AG04450 (cell line): ENCODE results near the gene B3GAT1. TPM values are rescaled to one million over a fixed set of nuclear protein-coding genes. Genes with fewer than 3 reads are reported as not detected.

Experiments used
- CTCF ChIA-PET: fragments of 300-600, 350-600 bp; formaldehyde crosslinking; extraction: SDS; loops from one replicate; lab custom pipeline; 2022; ENCODE audit warnings: antibody characterized with exemption, inconsistent platforms; lab: Charles Lee
- POLR2A ChIA-PET: fragments of 350-600 bp; formaldehyde crosslinking; extraction: SDS; loops from one replicate; lab custom pipeline; 2021; ENCODE audit warnings: antibody characterized with exemption, inconsistent platforms; lab: Yijun Ruan, JAX
- DNase-seq: peaks from one replicate; pipeline ENCODE4 v3.0.0-alpha.2; 2011; ENCODE audit warnings: low read depth, low spot score
- H3K27ac ChIP-seq: one replicate; pipeline ENCODE4 v1.5.1; 2012; ENCODE audit warnings: low read depth, low read length, control low read depth
- H3K27me3 ChIP-seq: one replicate; pipeline ENCODE4 v1.6.0; 2012; ENCODE audit warnings: low read length; ENCODE audit not compliant: control insufficient read depth, insufficient read depth
- H3K4me3 ChIP-seq: 2 replicates; pipeline ENCODE4 v1.5.1; 2011; ENCODE audit warnings: mild to moderate bottlenecking, low read depth, low read length, control low read depth
- H3K9me3 ChIP-seq: 2 replicates; pipeline ENCODE4 v1.5.1; 2012; ENCODE audit warnings: low read length; ENCODE audit not compliant: control insufficient read depth, insufficient read depth
- polyA plus RNA-seq: library from polyadenylated mRNA; depleted of rRNA; stranded (reverse); fragments of >200 nt; gene quantifications from 2 replicates; pipeline ENCODE4 v1.2.3, GENCODE V29; 2011
- TF ChIP-seq, protein P1 (sequence below): IDR thresholded peaks from 2 replicates; pipeline ENCODE4 v1.5.1; 2011; ENCODE audit warnings: low read depth, low read length, control low read depth, inconsistent platforms

The B3GAT1 gene
- polyA plus RNA-seq, 1 experiment: not detected

DNA sequence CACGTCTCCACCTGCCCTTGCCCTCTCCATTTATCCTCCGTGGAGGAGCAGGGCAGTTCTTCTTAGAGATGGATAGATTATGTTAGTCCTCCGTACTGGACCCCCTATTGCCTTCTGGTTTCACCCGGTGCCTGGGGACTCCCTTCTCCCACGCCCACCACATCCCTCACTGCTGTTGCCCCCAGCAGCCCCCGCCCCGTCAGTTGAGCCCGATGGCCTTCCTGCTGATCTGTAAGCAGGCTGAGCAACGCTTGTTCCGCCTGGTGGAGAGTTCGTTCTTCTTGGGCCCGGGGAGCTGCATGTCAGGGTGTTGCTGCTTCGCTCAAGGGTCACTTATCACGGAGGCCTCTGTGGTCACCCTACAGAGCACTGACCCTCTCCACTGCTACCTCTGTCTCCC is 34.2 kb downstream of the B3GAT1 start:
- TF ChIP-seq, protein P1, sequence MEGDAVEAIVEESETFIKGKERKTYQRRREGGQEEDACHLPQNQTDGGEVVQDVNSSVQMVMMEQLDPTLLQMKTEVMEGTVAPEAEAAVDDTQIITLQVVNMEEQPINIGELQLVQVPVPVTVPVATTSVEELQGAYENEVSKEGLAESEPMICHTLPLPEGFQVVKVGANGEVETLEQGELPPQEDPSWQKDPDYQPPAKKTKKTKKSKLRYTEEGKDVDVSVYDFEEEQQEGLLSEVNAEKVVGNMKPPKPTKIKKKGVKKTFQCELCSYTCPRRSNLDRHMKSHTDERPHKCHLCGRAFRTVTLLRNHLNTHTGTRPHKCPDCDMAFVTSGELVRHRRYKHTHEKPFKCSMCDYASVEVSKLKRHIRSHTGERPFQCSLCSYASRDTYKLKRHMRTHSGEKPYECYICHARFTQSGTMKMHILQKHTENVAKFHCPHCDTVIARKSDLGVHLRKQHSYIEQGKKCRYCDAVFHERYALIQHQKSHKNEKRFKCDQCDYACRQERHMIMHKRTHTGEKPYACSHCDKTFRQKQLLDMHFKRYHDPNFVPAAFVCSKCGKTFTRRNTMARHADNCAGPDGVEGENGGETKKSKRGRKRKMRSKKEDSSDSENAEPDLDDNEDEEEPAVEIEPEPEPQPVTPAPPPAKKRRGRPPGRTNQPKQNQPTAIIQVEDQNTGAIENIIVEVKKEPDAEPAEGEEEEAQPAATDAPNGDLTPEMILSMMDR: no peak
- ChIA-PET CTCF (no interaction called here), POLR2A (no interaction called here)
- Histone ChIP-seq H3K4me3 (no peak overlapping the region), H3K27ac (no peak overlapping the region), H3K9me3 (peaks cover 69% of the 10 kb centered on the region), H3K27me3 (no peaks in the 10 kb centered on the region)
- no peak for DNase-seq

DNA sequence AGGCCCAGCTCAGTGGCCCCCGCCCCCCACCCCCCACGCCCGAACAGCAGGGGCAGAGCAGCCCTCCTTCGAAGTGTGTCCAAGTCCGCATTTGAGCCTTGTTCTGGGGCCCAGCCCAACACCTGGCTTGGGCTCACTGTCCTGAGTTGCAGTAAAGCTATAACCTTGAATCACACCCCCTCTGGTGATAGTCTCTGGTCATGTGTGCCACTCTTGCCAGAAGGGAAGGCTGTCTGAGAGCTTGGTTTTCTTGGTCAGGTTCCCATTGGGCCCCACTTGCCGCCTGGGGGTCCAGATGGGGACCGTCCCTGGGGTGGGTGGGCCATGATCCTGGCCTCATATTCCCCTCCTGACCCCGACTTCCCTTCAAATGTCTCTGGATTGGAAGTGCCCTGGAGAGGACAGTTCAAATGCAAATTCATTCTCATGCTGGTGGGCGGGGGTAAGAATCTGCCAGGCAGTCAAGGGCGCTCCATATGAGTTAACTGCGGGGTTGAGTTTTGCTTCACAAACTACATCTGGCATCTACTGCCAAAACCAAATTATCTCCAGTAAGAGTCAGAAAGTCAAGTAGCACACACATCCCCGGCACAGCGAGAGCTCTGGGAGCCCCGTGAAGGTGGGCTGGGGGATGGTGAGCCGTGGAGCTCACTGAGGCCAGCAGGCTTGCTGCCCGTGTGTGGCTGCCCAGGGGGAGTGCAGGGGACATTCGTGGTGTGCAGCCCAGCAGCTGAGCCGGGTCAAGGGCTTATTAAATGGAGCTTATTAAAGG is 35.7 kb downstream of the B3GAT1 start:
- no peak for DNase-seq
- H3K27me3 ChIP-seq: no peaks in the 10 kb centered on the region
- TF ChIP-seq, protein P1: no peak
- H3K4me3 ChIP-seq: no peak overlapping the region
- ChIA-PET CTCF (no interaction called here), POLR2A (no interaction called here)
- H3K9me3 ChIP-seq: peaks cover 69% of the 10 kb centered on the region
- H3K27ac ChIP-seq: no peak overlapping the region

DNA sequence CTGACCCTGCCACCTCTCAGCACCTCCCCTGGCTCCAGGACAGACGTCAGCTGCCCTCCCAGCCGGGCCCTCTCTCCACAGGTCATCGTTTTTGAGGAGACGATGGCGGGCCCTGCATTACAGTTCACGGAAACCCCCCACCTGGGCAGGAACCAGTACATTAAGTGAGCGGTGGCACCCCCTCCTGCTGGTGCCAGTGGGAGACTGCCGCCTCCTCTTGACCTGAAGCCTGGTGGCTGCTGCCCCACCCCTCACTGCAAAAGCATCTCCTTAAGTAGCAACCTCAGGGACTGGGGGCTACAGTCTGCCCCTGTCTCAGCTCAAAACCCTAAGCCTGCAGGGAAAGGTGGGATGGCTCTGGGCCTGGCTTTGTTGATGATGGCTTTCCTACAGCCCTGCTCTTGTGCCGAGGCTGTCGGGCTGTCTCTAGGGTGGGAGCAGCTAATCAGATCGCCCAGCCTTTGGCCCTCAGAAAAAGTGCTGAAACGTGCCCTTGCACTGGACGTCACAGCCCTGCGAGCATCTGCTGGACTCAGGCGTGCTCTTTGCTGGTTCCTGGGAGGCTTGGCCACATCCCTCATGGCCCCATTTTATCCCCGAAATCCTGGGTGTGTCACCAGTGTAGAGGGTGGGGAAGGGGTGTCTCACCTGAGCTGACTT is 37.0 kb downstream of the B3GAT1 start:
- H3K27ac ChIP-seq: no peak overlapping the region
- H3K27me3 ChIP-seq: no peaks in the 10 kb centered on the region
- TF ChIP-seq, protein P1: no peak
- peaks cover 71% of the 10 kb centered on the region for H3K9me3 ChIP-seq
- CTCF ChIA-PET: interaction anchor here (0.6 kb wide), 1 partner anchor 32 kb away, joined by 3 read pairs; no protein-coding TSS in a partner anchor
- H3K4me3 ChIP-seq: no peak overlapping the region
- POLR2A ChIA-PET: no interaction called here
- no peak for DNase-seq

DNA sequence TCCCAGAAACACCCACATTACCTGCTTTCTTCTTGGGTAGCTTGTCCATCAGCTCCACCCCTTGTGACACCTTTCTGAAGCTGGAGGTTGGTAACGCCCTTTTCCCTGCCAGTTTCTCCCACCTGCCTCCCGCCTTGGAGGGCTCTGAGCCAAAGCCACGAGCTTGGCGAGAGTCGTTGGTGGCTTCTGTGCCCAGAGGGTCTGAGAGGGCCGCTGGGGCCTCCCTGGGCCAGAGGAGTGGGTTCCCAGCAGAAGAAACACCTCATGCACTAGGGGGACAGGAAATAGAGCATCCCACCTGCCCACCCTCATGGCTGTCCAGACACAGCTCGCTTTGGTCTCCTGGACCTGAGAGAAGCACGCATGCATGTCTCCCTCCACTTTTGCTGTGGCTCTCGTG is 37.9 kb downstream of the B3GAT1 start:
- no peaks in the 10 kb centered on the region for H3K27me3 ChIP-seq
- CTCF ChIA-PET: interaction anchor here (0.6 kb wide), 1 partner anchor 31 kb away, joined by 3 read pairs; no protein-coding TSS in a partner anchor
- no peak overlapping the region for H3K4me3 ChIP-seq
- DNase-seq: no peak
- POLR2A ChIA-PET: no interaction called here
- peaks cover 69% of the 10 kb centered on the region for H3K9me3 ChIP-seq
- no peak overlapping the region for H3K27ac ChIP-seq
- TF ChIP-seq, protein P1: no peak

DNA sequence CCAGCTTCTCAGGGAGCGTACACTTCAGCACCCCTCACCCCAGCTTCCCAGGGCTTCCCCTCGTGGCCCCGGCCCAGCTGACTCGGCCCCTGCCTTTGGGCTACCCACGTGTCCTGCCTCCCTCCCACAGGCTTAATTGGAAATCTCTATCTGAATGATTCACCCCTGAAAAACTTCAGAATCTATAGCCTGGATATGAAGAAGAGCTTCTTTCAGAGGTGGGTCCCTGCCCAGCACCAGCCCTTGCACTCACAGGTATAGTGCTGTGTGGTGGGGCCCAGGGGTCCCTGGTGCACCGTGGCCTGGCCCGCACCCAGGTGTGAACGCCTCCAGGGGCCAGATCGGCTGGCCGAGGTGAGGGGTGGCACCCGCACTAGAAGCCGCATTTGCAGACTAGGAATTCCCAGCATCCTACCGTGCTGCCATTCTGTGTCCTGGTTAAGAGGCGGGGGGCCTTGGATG is 38.4 kb downstream of the B3GAT1 start:
- Histone ChIP-seq H3K27me3 (no peaks in the 10 kb centered on the region), H3K9me3 (peaks cover 72% of the 10 kb centered on the region), H3K27ac (no peak overlapping the region), H3K4me3 (no peak overlapping the region)
- ChIA-PET CTCF (no interaction called here), POLR2A (no interaction called here)
- no peak for DNase-seq
- TF ChIP-seq, protein P1: no peak
